HG02852 (cell line): ENCODE measurements around the gene CDC7.
"Not testable (repeated sequence)": the region's sequence is repeated elsewhere in the genome, so short reads cannot be mapped to it uniquely, and the experiment has no call there.

Experiments used
- ATAC-seq: cut with Tn5 transposase; IDR thresholded peaks from one replicate; pipeline ENCODE4 v1.9.1; 2021; ENCODE audit warnings: mild to moderate bottlenecking, moderate library complexity; ENCODE audit not compliant: unreplicated experiment

CDC7 gene

GRCh38 chr1:91500756-91501522 lies at the start of gene CDC7:
Gene CDC7, plus strand, starts transcription at chr1:91500851. Its CDS starts 866 bp downstream, at chr1:91501717.
- ATAC-seq = peak; percentile 79

- no peak for ATAC-seq
Observed at GRCh38 chr1:91454136-91454535, 46.5 kb upstream of the CDC7 start.

GRCh38 chr1:91455334-91455733 lies 45.3 kb upstream of the CDC7 start:
- no peak for ATAC-seq

DNA sequence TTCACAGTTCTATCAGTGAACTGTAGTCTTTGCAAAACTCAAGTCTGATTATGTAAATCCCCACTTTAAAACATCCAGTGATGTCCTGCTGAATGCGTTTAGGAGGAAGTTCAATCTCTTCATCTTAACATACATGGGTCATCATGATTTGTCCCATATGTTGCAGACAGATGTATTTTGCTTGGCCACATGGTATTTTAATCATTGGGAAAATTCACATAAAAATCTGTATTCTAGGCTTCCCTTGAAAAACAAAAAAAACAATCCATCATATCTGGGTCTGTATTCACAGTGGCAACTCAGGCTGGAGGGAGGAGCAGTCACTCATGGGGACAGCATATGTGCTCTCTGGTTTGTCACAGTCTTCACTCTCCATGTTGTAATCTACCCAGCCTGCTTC lies 44.8 kb upstream of the CDC7 start:
- ATAC-seq = no peak

DNA sequence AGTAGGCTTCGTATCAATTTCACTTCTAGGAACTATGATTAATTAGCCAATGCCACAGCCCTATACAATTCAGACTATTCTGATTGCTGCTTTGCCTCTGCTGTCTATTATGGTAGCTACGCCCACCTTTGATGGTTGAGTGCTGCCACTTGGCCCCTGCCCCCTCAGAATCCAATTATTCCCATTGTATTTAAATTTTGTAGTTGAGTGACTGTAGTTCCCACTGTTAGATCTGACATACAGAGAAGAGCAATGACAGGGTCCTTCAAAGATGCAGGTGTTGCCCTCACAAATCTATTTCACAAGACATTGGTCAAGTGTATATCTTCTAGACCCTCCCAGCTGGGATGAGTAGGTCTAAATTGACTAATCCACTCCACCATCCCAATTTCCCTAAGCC lies 35.3 kb upstream of the CDC7 start:
- not testable (repeated sequence) for ATAC-seq

- no peak for ATAC-seq
Observed at GRCh38 chr1:91476533-91477217, 24.0 kb upstream of the CDC7 start.

- ATAC-seq = no peak
Observed at GRCh38 chr1:91487469-91487868, 13.2 kb upstream of the CDC7 start.

DNA sequence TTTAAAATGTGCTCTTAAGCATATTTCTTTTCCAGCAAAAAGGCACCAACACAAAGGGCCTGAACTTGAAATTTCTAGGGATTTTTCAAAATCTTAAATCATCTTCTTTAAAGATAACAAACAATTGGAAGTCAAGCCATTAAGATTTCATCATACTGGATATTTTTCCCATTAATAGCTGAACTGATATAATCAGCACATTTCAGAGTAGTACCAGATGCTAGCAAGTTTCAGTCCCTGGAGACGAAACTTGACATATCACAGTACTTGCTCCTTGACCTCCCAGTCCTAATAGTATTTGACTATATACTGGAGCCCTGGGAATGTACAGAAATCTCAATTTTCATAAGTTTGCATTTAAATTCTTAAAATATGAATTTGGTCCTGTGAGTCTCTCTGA lies 10.2 kb upstream of the CDC7 start:
- no peak for ATAC-seq

DNA sequence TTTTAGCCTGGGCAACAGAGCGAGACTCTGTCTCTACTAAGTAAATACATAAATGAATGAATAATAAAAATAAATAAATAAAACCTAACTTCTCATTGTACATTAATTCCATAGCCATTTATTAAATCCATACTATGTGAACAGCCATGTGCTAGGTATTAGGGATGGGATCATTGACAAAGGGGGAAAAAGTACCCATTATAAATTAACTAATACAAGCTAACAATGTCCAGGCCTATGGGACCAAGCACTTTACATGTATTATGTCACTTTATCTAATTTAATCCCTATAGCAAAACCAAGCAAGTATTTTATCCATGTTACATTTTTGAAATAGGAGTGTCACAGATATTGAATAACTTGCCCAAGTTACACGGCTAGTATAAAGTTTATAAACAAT lies 2.6 kb upstream of the CDC7 start:
- no peak for ATAC-seq

DNA sequence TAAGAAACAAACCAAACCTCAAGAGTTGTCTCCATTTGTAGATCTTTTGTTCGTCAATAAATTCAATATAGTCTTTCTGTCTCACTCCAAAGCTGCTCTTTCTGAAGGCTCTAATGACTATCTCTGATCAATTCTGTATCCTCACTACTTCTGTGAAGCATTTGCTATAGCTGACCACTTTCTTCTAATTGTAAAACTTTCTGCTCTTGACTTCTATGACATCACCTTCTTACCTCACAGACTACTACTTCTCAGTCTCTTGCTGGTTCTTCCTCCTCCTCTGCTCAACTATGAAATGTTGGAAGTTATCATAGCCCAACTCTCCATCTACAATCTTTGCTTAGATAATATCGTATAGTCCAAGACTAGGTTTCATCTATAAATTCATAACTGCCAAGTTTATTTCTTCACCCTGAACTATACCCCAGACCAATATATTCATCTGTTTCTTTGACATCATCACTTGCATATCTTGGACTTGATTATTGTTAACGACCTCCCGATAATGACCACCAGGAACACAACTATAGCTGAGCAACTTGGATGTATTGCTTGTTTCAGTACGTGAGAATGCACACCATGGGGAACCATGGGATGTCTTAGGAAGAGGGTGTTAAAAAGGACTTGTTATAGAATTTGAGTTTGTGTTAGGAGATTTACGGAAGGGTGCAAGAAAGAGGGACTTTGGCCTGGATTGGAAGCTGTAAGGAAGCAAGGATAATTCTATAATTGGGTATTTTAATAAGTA lies 2.0 kb upstream of the CDC7 start:
- ATAC-seq = no peak

GRCh38 chr1:91499346-91499745 lies 1.3 kb upstream of the CDC7 start:
- no peak for ATAC-seq

GRCh38 chr1:91499904-91500755 lies 521 bp upstream of the CDC7 start:
- peak; percentile 19 for ATAC-seq

DNA sequence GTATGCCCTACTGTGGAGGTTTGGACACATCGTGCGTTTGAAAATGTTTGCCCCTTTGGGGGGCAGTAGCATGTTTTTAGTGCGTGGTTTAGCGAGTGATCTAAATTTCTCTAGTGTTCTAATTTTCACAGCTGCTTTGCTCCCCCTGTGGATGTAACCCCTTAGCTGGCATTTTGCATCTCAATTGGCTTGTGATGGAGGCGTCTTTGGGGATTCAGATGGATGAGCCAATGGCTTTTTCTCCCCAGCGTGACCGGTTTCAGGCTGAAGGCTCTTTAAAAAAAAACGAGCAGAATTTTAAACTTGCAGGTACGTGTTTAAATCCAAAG lies 836 bp downstream of the CDC7 start:
- ATAC-seq = peak; percentile 15

- no peak for ATAC-seq
Observed at GRCh38 chr1:91501971-91502671, 1.5 kb downstream of the CDC7 start.

GRCh38 chr1:91502672-91503184 lies 2.1 kb downstream of the CDC7 start:
- no peak for ATAC-seq

DNA sequence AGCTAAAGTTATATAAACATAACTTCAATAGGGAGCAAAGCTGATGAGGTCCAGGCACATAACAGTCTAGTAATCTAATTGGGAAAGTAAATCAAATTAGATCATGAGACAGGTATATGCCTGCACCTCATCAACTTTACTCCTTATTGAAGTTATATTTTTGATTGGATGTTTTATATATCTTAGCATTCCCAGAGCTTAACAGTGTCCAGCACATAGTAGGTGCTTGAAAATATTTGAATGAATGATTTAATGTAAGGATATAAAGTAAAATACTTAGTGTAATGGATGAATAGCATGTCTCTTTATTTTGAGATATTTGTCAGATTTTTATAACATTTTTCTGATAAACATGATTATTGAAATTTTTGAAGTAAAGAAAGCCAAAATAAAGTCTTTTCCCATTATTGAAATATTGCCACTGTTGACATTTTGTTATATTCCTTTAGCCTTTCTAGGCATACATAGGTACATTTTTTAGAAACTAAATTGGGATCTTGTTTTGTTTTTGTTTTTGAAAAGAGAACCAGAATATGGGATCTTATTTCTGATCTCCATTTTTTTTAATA lies 2.8 kb downstream of the CDC7 start:
- ATAC-seq = no peak

DNA sequence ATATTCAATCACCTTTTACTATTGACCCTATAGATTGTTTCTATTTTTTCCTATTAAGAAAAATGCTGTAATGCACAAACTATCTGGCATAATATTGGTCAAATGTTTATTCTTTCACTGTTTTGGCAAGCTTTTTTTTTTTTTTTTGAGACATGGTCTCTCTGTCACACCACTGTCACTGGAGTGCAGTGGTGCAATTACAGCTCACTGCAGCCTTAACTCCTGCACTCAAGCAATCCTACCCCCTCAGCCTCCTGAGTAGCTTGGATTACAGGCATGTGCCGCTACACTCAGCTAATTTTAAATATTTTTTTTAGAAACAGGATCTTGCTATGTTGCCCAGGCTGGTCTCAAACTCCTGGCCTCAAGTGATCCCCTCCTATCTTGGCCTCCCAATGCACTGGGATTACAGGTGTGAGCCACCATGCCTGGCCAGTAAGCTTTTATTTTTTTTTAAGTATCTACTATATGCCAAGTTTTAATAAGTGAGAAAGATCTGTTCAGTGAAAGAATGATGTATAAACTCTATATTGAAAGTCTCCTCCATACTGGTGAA lies 3.4 kb downstream of the CDC7 start:
- no peak for ATAC-seq

- ATAC-seq = no peak
Observed at GRCh38 chr1:91505086-91505485, 4.4 kb downstream of the CDC7 start.

GRCh38 chr1:91506071-91506470 lies 5.4 kb downstream of the CDC7 start:
- no peak for ATAC-seq

DNA sequence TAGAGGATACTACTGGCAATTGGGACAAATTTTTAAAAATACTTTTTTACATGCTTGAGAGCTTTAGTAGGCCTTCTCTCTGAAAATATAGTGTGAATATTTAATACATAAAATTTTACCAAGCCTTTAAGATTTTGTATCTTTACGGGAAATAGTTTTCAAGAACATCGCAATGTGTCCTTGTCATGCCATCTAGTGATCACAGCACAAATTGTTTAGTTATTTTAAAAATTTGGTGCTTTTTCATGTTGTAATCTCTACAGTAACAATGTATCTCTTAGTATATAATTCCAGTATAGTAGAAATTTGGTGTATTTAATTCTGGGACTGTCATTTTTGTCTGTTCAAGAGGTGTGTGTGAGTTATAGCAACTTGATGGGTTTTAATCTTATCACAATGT lies 6.7 kb downstream of the CDC7 start:
- no peak for ATAC-seq
